T-helper 9 cell (primary cell): ENCODE results near the gene NEO1.
"Not testable (repeated sequence)": the region's sequence is repeated elsewhere in the genome, so short reads cannot be mapped to it uniquely, and the experiment has no call there.

ENCODE experiments used
- DNase-seq: peaks from one replicate; pipeline ENCODE4 v3.0.0-alpha.2; 2020

NEO1 gene

DNA sequence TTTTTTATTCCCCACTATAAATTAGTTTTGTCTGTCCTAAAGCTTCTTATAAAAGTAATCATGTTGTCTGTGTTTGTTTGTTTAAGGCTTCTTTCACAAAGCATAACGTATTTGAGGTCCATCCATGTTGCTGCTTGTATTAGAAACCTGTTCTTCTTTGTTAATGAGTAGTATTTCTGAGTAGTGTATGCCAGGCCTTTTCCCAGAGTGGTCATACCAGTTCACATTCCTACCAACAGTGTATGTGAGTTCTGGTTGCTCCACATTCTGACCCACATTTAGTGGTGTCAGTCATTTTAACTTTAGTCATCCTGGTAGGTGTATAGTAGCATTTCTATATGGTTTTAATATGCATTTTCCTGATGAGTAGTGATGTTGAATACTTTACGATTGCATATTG, 98.6 kb downstream of the NEO1 start:
- no peak for DNase-seq

DNA sequence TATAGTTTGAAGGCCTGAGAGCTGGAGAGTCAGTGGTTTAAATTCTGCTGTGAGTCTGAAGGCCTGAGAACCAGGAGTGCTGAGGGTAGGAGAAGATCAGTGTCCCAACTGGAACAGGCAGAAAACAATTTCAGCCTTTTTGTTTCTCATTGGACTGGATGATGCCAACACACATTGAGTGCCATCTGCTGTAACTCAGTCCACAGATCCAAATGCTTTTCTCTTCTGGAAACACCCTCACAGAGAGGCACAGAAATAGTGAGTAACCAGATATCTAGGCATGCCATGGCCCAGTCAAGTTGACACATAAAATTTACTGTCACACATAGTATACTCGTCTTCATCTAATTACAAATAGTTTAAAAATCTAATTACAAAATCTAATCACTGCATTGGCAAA, 100.8 kb downstream of the NEO1 start:
- DNase-seq, result no peak

DNA sequence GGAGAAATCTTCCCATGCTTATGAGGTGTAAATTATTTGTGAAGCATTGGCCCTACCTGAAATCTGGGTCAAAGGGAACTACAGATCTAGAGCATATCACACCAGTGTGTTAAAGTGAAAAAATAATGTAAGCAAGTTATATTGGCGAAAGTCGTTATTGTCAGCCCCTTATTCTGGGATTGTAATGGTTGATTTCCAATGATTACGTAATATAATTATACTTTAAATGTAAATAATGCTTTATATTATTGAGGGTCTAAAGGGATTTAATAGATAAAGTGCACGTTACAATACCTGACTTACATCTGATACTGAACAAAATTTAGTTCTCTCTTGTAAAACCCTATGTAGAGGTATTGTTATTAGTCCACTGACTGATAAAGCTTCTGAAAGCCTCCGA, 101.2 kb downstream of the NEO1 start:
- DNase-seq, result no peak

DNA sequence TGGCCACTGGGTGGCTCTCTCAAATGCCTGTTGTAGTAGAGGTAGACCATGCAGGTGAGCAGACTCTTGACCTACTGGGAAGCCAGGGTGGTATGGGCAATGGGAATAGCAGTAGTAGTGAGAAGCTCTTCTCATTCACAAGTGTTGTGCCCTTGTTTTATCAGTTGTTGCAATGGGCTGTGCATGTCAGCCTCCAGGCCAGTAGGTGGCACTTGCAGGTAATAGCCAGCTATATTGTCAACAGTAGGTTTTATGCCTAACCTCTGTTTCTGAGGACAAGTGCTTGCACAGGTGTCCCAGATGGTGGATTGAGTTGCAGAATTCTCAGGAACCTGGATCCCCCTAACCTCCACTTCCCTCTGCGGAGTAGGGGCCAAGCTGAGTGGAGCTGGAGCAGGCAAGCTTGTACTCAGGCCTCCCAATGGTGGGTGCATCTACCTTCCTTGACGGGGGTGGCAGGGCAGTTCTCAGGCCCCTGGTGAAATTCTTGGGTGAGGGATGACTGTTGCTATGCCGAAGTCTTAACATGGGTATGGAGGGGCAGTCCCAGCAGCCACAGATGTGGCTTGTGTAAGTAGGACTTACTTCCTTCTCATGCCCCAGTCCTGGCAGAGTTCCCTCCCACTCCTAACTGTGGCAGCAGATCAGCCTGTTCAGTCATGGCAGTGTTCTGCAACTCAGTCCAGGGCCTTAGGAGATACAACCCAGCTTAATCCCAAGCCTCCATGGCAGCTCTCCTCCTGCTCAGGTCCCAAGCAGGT, 104.3 kb downstream of the NEO1 start:
- no peak for DNase-seq

DNA sequence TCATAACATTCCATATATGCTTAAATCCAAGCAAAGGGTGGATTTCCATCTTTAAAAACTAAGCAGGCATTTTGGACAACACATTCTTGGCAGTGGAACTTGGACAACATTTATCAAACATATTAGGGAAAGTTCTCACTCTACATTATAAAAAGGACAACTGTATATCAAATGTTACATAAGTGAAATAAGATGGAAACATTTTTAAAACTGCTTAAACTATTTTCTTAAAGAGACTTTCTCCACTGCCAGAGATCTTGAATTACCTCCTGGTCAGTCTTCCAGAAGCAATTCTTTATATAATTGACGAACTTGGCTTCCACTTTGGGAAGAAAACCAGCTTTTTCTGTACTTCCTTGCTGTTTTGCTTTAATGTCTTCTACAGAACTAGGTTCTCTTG, 109.3 kb downstream of the NEO1 start:
- no peak for DNase-seq

DNA sequence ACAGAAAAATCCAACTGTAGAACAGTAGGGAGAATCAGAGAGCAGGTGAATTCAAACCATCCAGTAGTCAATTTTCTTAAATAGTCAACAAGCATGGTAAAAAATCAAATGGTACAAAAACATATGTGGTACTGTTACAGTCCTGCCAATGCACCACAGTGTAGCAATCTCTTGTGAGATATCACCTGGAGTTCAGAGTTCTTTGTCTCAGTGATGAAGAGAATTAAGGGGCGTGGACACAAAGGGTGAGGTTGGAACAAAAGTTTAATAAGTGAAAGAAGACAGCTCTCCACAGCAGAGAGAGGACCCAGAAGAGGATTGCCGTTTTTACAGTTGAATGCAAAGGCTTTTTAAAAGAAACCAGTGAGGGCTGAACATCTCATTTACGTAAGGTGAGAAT, 113.2 kb downstream of the NEO1 start:
- DNase-seq, result no peak

DNA sequence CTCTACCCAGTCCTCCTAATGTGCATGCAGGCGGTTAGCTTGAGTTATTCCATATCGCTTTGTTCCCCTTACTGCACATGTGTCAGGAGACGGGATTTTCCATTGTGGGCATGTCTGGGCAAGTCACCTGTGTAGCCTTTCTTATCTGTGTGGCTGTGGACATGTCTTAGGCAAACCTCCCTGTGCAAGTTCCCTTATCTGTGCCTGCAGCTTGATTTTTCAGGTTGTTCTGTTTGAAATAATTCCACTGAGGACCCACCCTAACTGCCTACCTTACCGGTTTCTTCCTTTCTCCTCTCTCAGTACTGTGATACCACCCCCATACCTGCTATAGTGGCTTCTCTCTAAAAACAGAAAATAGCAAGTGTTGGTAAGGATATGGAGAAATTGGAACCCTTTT, 113.6 kb downstream of the NEO1 start:
- no peak for DNase-seq

DNA sequence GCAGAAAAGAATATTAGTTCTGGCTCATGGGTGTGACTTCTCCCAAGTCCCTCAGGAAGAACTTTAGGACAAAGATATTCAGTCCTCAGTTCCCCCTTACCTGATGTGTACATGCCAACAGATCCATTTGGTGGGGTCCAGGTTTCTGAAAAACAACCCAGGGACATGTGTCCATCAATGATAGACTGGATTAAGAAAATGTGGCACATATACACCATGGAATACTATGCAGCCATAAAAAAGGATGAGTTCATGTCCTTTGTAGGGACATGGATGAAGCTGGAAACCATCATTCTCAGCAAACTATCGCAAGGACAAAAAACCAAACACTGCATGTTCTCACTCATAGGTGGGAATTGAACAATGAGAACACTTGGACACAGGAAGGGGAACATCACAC, 114.4 kb downstream of the NEO1 start:
- DNase-seq, result not testable (repeated sequence)

DNA sequence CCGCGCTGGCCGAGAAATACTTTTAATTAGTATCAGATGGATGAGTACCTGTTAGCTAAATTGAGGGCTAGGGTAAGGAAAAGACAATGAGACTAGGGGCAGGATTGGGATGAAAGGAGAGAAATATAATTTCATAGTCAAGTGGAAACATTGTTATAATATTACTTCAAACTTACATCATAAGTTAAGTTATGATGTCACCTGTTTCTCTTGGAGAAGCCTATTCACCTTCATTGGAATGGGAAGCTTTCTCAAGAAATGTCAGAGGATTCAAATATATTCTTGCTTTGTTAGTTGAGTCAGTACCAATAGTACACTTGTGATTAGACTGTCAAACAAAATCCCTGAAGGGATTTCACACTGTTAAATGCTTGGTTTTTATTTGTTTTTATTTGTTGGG, 116.2 kb downstream of the NEO1 start:
- no peak for DNase-seq

DNA sequence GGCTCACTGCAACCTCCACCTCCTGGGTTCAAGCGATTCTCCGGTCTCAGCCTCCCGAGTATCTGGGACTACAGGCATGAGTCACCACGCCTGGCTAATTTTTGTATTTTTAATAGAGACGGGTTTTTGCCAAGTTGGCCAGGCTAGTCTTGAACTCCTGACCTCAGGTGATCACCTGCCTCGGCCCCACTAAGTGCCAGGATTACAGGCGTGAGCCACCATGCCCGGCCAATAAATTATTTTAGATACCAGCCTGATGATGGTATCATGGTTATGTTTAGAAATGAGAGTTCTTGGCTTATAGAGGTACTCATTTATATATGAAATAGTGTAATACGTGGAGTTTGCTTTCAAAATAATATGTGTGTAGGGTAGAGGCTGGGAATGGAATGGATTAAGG, 119.4 kb downstream of the NEO1 start:
- DNase-seq, result no peak

DNA sequence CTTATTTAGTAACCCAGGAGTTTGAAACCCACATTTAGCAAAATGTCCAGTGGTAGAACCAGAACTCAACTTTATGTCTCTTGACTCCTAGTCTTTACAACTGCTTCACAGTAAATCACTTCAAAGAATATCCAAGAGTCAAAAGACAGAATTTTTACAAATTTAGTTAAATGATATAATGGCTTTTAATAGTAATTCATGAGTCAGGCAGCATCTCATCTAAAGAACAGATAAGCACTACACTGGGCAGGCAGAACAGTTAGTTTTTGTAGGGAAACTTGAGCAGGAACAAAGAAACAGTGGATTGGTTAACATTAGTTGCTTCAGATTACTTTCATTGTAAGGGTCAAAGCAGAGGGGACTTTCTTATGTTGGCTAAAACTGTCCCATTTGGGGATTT, 120.2 kb downstream of the NEO1 start:
- DNase-seq, result no peak

DNA sequence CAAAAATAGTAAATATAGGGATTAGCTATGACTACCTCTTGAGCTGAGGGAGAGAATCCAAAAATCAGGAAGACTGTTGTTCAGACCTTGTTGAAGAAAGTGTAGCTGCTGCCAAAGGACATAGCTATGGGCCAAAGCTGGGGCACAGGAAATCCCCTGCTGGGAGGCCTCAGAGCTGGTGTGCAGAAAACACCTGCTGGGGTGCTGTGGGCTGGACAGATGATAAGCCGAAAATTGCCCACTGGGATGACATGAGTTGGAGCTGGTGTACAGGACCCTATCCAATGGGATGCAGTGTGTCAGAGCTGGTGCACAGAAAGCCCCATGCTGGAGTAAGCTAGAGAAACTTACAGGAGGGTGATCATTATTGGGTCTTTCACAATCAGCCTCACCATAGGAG, 121.9 kb downstream of the NEO1 start:
- no peak for DNase-seq

DNA sequence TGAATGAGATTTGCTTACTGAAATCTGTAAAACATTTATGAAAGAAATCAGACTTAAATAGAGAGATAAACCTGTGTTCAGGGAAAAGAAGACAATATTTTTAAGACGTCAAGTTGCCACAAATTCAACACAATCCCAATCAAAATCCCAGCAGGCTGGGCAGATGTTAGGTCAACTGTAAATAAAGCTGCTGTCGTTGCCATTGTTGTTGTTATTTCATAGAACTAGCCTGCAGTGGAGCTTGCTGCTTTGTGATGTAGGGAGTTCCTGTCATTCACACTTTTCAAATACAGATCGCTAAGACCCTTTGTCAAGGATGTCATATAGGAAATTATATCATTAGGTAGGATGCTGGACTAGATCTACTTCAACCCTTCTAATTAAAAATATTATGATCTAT, 123.1 kb downstream of the NEO1 start:
- no peak for DNase-seq

DNA sequence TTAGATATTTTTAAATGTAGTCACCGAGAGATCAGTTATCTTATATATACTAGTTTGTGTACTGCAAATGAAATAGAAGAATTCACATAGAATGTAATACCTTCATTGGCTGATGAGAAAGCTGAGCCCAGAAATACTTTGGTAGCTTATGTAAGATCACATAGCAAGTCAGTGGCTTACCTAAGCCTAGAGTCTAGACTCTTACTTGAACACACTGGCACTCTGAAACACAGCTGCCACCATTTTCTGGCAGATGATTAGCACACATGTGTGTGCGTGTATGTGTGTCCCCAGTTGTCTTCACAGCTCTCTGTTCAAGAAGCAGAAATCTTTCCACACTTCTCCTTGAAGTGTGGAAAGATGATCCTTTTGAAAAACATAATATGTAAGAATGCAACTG, 124.3 kb downstream of the NEO1 start:
- no peak for DNase-seq

DNA sequence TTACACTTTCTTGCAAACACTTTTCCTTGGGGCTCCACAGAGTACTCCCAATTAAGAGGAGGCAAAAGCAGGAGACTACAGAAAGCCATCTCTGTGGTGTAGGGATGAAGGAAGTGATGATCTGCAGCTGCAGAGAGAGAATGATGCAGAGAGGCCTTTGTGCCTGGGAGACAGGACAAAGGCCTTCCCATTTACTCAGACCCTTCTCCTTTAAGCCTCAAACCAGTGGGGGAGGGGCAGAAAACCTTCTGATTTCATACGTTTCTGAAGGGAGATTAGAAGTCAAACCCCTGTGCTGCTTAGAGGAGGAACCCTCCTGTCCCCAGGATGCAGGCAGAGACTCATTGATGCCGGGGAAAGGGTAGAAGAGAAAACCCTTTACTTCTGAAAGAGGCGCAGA, 130.8 kb downstream of the NEO1 start:
- DNase-seq, result no peak

DNA sequence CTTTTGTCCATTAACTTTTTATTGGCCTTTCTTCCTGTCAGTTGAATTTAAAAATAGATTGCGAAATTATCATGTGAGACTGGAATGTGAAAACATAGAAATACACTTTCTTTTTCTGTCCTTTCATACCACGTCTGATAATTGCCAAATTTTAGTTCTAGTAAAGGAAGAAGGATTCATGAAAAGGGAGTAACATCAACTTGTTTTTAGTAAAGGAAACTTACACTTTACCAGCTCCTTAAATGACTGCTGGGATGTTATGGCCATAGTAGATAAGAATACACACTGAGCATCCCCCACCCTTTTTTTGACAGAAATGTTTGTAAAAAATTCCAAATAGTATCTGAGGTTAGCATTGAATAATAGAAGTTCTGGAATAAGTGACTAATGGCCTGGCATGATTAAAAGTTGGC, 137.9 kb downstream of the NEO1 start:
- DNase-seq, result no peak

DNA sequence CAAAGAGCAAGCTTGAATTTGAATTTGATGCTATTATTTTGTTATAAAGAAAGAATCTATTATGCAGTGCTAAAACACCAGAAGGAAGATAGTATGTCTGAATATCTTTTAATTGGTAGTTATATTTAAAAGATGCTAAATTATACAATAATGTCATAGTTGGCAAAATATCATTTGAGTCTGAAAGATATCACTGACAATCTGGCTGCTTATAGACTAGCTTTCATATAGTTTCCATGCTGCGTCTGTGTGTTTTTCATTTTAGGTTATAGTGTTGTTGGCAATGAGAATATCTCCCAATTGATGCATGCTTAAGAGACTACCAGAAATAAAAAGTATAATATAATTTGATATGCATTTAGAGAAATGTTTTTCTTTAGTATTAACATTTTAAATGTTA, 142.9 kb downstream of the NEO1 start:
- DNase-seq, result no peak

DNA sequence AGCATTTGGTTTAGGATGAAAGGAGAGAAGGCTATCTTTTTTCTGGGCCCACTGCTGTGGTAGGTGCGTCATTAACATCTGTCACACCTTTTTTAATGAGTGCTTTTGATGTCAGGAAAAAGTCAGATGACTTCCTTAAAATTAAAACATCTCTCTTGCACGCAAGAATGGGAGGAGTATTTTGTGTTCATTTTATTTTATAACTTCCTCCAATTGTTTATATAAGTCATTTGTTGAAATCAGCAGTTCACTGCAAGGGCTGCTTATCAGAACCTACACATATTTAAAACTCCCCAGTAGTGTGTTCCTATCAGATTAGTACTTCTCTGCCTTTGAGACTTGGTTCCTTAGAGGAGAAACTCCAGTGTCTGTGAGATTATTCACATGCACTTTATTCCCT, 143.8 kb downstream of the NEO1 start:
- DNase-seq, result no peak

DNA sequence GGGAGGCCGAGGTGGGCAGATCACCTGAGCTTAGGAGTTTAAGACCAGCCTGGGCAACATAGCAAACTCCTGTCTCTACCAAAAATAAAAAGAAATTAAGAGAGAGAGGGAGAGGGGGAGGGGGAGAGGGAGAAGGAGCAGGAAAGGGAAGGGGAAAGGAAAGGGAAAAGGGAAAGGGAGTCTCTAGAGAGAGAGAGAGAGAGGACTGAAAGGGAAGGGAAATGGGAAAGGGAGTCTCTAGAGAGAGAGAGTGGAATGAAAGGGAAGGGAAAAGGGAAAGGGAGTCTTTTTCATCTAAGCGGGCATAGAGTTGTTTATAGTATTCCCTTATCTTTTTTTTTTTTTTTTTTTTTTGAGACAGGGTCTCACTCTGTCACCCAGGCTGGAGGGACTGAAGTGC, 148.1 kb downstream of the NEO1 start:
- DNase-seq, result no peak

DNA sequence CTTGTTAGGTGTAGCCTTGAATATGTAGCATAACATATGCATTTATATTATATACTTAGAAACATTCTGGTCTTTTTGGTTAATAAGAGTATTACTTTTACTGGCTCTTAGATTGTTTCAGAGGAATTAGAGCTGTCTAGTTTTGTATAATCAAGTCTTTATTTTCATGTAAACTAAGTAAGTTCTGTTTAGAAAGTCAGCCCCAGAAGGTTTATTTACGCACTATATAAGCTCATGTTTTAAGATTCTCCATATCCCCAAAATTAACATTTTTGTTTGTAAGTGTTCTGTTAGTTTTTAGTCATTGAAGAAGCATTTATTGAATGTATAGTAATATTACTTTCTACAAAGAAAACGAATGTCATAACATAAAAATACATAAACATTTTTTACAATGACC, 158.4 kb downstream of the NEO1 start:
- no peak for DNase-seq

DNA sequence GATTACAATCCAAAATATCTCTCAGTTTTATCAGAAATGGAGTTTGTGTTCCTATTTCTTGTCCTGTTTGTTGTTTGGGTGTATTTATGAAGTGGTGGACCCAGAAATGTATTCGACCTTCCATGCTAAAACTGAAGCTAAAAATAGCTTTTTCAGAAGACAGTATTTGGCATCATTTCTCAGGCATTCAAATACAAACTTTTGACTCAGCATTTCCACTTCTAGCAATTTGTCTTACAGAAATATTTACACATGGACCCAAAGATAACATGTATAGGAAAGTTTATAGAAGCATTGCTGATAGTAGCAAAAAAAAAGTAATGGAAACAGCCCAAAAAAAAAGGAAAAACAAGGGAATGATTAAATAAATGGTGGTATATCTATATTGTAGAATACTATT, 160.2 kb downstream of the NEO1 start:
- DNase-seq, result no peak

DNA sequence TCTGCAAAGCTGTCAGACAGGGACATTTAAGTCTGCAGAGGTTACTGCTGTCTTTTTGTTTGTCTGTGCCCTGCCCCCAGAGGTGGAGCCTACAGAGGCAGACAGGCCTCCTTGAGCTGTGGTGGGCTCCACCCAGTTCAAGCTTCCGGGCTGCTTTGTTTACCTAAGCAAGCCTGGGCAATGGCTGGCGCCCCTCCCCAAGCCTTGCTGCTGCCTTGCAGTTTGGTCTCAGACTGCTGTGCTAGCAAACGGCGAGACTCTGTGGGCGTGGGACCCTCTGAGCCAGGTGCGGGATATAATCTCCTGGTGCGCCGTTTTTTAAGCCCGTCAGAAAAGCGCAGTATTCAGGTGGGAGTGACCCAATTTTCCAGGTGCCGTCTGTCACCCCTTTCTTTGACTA, 169.2 kb downstream of the NEO1 start:
- not testable (repeated sequence) for DNase-seq

DNA sequence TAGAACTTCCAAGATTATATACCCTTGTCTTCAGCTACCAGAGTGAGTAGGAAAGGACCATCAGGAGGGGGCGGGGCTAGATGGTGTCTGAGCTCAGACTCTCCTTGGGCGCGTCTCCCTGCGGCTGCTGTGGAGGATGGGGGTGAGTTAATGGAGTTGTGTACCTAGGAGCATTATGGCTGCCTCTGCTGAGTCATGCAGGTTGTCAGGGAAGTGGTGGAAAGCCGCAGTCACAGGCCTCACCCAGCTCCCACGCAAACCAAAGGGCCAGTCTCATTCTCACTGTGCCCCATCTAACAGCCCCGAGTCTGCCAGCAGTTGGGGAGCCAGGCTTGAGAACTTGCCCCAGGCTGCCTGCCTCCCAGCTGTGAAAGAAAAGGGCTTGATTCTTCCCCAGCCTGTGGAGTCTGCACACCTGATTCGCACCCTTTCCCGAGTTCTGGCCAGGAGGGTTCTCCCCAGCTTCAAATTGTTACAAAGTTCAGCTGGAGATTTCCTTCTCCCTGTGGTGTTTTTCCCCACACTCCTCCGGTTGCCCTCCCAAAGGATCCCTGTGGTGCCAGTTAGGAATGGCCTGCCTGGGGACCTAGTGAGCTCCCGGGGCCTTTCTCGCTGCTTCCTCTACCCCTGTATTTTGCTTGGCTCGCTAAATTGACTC, 173.2 kb downstream of the NEO1 start:
- DNase-seq, result no peak

DNA sequence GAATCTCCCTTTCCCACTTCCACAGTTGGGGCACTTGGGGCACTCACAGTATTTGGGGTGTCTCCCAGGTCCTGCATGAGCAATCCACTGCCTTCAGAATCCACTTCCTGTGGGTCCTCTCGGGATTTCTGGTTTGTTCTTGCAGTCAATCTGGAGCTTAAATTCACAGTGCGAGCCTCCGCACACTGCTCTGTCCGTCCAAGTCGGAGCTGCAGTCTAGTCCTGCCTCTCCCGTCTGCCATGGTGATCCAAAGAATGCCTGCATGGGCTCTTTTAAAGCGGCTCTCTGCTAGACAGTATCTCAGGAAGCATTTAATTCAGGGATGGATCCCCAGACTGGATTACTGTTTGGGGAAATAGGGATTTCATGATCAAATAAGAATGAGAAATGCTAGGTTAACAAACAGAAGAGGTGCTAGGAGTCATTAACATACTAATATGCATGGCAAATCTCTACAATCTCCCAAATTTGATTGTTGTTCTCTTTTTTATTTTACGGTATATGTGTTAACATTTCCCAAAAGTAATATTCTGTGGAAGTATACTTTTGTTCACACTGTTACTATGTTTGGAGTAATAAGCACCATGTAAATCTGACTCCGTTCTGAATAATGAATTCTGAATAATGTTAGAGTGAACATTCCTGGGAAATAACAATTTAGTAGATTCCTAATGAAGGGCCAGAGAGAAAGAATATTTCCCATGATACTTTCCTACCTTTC, 174.0 kb downstream of the NEO1 start:
- DNase-seq, result no peak
